ENCODE results near the gene WWOX. TPM values are rescaled to one million over a fixed set of nuclear protein-coding genes. Genes with fewer than 3 reads are reported as not detected.

Gene WWOX
- total RNA-seq, 1 donor from 2014 or later = 34.9 TPM

- no peak for DNase-seq (ENCODE audit: low read depth)
- Histone ChIP-seq H3K27me3 (ENCODE audit: control insufficient read depth, insufficient read depth, low read length) (no peaks in the 10 kb centered on the region), H3K36me3 (ENCODE audit: control insufficient read depth, insufficient read depth, low read length) (no peaks in the 10 kb centered on the region), H3K4me3 (ENCODE audit: low read depth, low read length) (no peak overlapping the region)
- no peak for TF ChIP-seq CTCF (IDR thresholded peaks at IDR 0.05; ENCODE audit: insufficient read depth, low read length, poor library complexity, severe bottlenecking)
Measured at GRCh38 chr16:78903843-78904242, 804.4 kb downstream of the WWOX start.

- no peaks in the 10 kb centered on the region for H3K27me3 ChIP-seq (ENCODE audit: control insufficient read depth, insufficient read depth, low read length)
- no peaks in the 10 kb centered on the region for H3K36me3 ChIP-seq (ENCODE audit: control insufficient read depth, insufficient read depth, low read length)
- H3K4me3 ChIP-seq (ENCODE audit: low read depth, low read length) = no peak overlapping the region
- no peak for TF ChIP-seq CTCF (IDR thresholded peaks at IDR 0.05; ENCODE audit: insufficient read depth, low read length, poor library complexity, severe bottlenecking)
- no peak for DNase-seq (ENCODE audit: low read depth)
Measured at GRCh38 chr16:78906135-78906534, 806.7 kb downstream of the WWOX start.

- Histone ChIP-seq H3K27me3 (ENCODE audit: control insufficient read depth, insufficient read depth, low read length) (no peaks in the 10 kb centered on the region), H3K36me3 (ENCODE audit: control insufficient read depth, insufficient read depth, low read length) (no peaks in the 10 kb centered on the region), H3K4me3 (ENCODE audit: low read depth, low read length) (no peak overlapping the region)
- no peak for DNase-seq (ENCODE audit: low read depth)
- no peak for TF ChIP-seq CTCF (IDR thresholded peaks at IDR 0.05; ENCODE audit: insufficient read depth, low read length, poor library complexity, severe bottlenecking)
Measured at GRCh38 chr16:78909226-78909625, 809.8 kb downstream of the WWOX start.

GRCh38 chr16:78915811-78916345 lies 816.4 kb downstream of the WWOX start:
- no peaks in the 10 kb centered on the region for H3K36me3 ChIP-seq (ENCODE audit: control insufficient read depth, insufficient read depth, low read length)
- no peak for DNase-seq (ENCODE audit: low read depth)
- no peak for TF ChIP-seq CTCF (IDR thresholded peaks at IDR 0.05; ENCODE audit: insufficient read depth, low read length, poor library complexity, severe bottlenecking)
- H3K27me3 ChIP-seq (ENCODE audit: control insufficient read depth, insufficient read depth, low read length) = no peaks in the 10 kb centered on the region
- no peak overlapping the region for H3K4me3 ChIP-seq (ENCODE audit: low read depth, low read length)

- Histone ChIP-seq H3K36me3 (ENCODE audit: control insufficient read depth, insufficient read depth, low read length) (no peaks in the 10 kb centered on the region), H3K27me3 (ENCODE audit: control insufficient read depth, insufficient read depth, low read length) (no peaks in the 10 kb centered on the region), H3K4me3 (ENCODE audit: low read depth, low read length) (no peak overlapping the region)
- TF ChIP-seq CTCF (IDR thresholded peaks at IDR 0.05; ENCODE audit: insufficient read depth, low read length, poor library complexity, severe bottlenecking) = no peak
- no peak for DNase-seq (ENCODE audit: low read depth)
Measured at GRCh38 chr16:78916928-78917545, 817.6 kb downstream of the WWOX start.

GRCh38 chr16:78918805-78919305 lies 819.4 kb downstream of the WWOX start:
- no peak for TF ChIP-seq CTCF (IDR thresholded peaks at IDR 0.05; ENCODE audit: insufficient read depth, low read length, poor library complexity, severe bottlenecking)
- H3K36me3 ChIP-seq (ENCODE audit: control insufficient read depth, insufficient read depth, low read length) = no peaks in the 10 kb centered on the region
- H3K4me3 ChIP-seq (ENCODE audit: low read depth, low read length) = no peak overlapping the region
- H3K27me3 ChIP-seq (ENCODE audit: control insufficient read depth, insufficient read depth, low read length) = no peaks in the 10 kb centered on the region
- DNase-seq (ENCODE audit: low read depth) = no peak

Data from kidney epithelial cell (primary cell).